ENCODE results near the gene PLEKHA3.
A peak's percentile ranks its signal among the peaks of the same experiment; 100 is the strongest.
"Not testable (repeated sequence)": the region's sequence is repeated elsewhere in the genome, so short reads cannot be mapped to it uniquely, and the experiment has no call there.

Gene PLEKHA3

DNA sequence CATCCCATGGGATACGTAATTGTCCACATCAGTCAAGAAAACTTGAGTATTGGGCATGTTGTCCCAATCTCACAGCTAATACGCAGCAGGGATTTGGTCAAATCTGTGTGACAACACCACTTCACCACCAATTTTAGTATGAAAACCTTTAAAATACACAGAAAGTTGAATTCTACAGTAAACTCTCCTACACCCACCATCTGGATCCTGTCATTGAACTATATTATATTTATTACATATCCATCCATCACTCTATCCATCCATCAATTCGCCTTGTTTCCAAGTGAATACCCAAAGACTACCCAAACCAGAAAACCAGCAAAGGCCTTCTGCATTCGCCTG lies 1.0 kb upstream of the PLEKHA3 start:
- no peak for DNase-seq

DNA sequence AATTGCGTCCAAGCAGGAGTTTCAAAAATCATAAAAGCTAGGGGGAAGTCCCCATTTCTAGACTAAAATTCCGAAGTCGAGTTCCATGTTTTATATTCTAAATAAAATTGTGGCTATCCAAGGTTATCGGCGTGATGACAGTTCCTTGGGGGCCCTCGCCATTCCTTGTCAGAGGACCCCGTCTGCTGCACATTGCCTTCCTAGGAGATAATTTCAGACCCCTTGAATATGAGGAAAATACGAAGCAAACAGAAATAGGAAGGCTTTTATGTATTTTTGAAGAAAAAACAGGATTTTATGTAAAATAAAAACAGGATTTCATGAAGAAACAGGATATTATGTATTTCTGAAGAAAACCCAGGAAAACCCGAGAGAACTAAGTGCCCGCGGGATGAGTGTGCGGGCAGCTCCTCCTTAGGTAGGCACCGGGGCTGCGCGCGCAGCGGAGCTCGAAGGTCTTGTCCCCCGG lies 465 bp upstream of the PLEKHA3 start:
- DNase-seq: no peak

DNA sequence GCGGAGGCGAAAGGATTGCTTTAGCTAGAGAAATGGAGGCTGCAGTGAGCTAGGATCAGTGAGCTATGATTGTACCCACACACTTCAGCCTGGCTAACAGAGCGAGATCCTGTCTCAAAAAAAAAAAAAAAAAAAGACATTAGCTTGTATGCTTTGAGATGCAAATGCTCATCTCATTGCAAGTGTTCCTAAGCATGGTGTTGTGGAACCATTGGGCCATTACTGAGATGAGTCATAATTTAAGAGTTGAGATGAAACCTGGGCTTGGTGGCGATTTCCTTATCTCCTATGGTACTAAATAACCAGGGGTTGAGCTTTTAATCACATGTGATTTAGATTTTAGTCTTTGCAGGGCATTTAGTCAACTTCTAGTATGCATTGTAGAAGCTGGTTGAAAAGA lies 2.2 kb downstream of the PLEKHA3 start:
- no peak for DNase-seq

DNA sequence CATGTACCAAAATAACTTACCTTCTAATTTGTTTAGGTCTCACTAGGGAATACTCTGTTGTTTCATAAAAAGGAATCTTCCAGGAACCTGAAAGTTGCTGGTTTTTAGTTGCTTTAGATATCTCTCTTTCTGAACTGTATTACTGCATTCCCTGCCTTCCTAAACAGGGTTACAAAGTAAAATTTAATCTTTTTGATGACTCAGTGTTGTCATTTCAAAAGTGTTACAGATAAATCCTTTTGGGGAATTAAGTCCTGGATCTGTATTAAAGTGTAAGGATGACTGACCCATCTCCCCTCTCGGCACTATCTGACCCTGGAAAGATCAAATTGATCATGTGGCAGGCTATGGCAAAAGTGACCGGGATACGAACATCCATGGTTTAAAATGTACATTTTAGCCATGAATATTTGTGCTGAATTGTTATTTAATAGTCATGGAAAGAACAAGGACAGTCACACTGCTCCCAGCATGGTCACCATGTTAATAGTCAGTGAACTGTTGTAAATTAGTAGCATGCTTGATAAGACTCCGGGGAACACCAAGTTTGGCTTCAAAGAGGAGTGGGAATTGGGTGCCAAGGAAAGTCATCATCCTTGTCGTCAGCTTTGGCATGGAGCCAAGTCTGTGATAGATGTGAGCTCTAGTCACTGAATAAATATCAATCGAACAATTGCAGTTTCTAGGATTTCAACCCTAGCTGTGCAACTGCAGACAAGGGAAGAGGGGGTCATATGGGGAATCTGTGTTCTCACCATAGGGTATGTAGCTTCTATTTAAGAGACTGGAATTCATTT lies 4.2 kb downstream of the PLEKHA3 start:
- DNase-seq: peak; percentile 21

DNA sequence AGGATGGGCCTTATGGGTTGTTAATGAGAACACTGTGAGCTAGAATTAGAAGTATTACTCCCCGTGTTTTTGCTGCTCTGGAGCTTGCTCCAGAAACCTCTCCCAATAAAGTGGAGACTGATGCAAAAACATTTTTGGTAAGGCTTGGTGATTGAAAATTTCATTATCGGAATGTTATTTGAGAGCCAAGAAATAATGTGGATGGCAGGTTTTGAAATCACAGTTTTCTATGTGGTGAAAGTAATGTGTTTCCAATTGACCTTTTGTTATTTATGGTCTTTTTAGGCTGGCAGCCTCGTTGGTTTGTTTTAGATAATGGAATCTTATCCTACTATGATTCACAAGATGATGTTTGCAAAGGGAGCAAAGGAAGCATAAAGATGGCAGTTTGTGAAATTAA lies 5.1 kb downstream of the PLEKHA3 start:
- DNase-seq: no peak

DNA sequence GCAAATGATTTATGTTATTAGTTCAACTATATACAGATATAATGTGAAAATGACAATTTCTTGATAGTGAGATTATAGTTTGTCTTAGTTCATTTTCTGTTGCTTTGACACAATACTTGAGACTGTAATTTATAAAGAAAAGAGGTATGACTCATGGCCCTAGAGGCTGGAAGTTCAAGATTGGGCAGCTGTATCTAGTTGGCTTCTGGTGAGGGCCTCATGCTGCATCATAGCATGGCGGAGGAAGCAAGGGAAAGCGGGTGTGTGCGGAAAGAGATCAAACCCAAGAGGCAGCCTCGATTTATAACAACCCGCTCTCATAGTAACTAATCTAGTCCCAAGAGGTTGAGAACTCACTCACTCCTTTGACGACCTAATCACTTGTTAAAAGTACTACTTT lies 11.4 kb downstream of the PLEKHA3 start:
- DNase-seq: no peak

DNA sequence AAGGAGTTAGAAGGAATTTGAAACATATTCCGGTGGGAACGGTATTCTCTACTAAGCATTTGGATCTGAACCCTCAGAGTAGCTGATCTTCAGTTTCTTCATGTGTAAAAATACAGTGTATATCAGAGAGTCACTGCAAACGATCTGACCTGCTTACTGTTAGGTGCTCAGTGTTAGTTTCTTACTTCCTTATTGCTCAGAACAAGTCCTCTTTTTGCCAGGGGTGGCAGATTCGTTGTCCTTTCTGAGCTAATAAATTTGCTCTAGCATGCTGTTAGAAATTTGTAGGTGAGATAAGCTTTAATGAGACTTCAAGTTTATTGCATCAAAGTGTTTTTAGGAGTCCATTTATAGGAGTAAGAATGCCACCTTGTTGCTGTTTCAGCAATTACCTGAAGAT lies 15.8 kb downstream of the PLEKHA3 start:
- no peak for DNase-seq

DNA sequence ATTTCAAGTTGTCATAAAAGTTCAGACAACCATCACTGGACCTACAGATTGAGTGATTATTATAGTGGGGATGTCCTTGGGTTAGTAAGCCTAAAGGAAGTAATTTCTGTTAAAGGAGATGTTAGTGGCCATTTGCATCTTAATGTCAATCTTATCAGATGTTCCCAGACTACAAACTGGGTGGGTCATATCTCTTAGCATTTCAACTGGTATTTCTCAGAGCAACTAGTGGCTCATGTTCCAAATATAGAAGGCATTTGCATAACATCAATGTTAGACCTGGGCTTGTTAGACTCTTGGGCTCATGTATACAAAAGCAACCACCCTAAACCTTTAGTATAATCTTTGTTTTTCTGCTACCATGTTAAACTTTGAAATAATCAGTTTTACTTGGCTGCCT lies 17.9 kb downstream of the PLEKHA3 start:
- no peak for DNase-seq

DNA sequence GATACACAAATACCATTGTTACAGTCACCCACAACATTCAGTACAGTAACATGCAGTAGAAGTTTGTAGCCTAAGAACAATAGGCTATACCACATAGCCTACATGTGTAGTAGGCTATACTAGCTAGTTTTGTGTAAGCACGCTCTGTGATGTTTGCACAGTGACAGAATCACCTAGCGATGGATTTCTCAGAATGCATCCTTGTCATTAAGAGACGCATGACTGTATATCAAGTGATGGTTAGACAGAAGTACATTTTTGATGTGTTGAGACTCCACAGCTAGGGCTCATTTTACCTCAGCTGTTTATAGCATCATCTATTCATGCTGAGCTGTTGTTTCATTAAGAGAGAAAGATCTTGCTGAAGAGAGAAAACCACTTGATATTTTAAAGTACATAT lies 19.4 kb downstream of the PLEKHA3 start:
- DNase-seq: no peak

DNA sequence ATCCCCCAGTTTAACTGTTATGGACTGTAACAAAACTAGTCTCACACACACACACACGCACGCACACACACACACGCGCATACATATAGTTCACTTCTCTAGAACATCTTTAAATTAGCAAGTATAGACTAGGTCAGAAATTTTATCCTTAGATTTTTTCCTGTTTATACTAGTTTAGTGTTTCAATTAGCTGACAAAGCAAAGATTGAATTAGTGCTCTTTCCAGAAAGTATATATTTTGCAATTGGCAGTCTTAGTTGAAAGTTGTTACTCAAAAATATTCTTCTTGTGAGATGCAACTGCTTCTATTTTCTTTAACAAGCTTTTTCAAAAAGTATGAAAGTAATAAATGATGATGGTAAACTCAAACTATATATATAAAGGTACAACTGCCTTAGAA lies 22.5 kb downstream of the PLEKHA3 start:
- no peak for DNase-seq

DNA sequence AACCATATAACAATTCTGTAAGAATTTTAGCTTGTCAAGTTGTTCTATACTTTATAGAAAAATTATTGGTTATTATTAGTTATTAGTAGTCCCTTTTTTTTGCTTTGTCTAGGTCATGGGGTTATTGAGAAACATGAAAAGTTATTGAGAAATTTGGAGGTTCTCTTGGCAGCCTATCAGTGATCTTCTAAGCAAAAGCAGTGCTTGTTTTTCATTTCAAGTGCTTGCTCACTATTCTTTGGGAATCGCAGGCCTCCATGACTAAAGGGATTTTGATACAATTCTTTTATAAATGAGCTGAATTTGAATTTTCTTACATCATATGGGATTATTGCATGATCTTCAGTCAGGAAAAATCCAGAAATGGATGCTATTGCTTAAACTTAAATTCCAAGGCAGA lies 25.8 kb downstream of the PLEKHA3 start:
- DNase-seq: no peak

DNA sequence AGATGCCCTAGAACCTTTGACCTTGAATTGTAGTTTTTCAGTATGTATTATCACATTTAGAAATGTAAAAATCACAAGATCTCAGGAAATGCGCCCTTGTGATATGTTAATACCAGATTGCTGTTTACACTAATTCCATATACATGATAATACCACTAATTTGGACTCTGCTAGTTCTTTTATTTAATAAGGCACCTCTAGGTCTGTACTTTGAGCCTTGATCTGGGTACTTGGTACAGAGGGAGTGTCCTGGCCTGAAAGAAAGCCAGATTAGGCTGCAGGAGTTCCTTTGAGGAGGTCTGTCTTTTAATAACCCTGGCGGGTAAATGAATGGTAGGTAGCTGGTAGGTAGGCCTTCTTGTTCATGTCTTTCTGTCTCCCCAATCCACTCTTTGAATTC lies 26.3 kb downstream of the PLEKHA3 start:
- DNase-seq: no peak

DNA sequence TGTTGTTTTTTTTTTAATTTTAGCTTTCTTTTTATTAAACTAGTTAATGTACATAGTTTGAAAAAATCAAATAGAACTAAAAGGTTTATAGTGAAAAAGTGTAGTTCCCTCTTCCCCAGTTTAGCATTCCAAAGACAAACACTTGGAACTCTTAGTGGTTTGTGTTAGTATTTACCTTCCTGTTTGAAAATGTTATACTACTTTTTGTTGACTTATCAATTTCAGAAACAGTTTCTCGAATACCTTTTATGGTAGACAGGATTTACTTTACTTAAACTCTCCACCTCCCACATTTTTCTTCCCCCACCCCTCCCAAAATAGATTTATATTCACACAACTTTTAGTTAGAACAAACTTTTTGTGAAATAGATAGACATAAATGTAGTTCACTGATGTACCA lies 26.7 kb downstream of the PLEKHA3 start:
- DNase-seq: no peak

DNA sequence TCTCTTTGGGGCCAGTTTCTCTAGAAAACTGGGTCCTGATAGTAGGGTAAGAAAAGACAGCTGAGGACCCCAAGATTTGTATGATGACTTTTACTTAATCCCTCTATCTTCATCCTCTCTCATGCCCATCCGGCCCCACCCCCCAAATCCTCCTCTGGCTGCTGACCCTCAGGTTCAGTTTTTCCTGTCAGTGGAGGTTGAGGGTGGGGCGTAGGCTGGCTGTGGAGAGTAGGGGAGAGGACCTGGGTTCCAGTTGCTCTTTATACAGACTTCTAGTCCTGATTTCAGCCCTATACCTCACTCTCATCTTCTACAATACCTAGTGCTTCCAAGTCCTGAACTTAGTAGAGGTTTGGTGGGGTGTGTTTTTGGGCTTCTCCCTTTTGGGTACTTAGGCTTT lies 28.4 kb downstream of the PLEKHA3 start:
- DNase-seq: no peak

DNA sequence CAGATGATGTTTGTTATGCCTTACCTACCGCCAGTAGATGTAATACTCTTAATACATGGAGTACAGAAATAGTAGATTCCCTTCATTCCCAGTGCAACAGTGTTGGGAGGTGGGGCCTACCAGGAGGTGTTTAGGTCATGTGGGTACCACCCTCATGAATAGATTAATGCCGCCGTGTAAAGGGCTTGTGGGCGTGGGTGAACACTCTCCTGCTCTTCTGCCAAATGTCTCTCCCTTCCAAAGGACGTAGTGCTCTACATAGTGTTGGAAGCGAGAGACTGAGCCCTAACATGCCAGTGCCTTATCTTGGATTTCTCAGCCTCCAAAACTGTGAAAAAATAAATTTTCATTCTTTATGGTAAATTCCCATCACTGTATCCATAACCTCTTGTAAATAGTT lies 30.1 kb downstream of the PLEKHA3 start:
- DNase-seq: no peak

DNA sequence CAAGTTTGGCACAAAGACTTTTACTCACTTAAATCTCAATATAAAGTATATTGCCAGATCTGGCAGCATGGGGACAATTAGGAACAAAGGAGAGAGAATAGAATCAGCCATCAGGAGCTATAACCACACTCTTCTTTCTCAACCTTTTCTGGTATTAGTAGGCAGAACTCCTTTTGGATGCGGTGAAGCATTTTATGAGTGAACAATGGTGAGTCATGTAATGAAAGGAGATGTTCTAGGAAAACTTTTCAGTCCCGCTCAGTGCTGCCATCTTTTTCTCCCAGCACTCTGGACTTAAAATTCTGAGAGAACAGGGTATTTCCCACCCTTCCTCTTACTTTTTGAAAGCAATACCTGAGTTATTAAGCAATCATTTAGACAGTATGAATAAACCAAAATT lies 32.2 kb downstream of the PLEKHA3 start:
- DNase-seq: peak; percentile 15

DNA sequence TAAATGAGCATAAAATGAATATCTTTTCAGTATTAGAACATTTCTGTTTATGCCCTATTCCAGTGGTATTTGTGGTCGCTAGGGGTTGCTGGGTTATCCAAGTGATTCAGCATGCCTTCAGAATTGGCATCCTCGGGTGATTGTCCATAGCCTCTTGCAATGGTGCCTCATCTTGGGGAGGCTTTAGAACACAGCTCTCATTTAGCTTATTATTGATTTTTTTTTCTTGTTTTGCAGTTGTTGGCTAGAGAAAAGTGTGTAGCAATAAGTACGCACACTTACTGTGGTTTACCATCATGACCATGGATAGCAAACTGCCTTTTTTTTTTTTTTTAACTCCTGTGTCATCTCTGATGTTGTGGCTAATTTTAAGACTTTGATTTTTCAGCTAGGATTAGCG lies 33.6 kb downstream of the PLEKHA3 start:
- peak; percentile 4 for DNase-seq

DNA sequence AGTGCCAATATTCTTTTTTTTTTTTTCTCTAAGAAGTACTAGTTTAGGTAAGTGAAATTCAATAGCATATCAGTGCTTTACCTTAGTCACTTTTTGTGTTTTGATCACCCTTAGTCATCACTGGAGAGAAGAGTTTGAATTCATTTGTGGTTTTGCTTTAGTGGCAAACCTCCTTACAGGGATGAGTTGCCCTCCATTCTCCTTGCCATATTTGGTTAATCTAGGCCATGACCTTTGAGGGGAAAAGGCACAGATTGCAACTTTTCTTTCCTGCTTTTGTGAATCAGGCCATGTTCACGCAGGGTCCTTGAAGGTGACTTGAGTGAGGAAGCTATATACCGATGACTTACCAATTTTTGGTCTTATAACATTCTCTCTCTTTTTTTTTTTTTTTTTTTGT lies 34.4 kb downstream of the PLEKHA3 start:
- DNase-seq: peak; percentile 63

DNA sequence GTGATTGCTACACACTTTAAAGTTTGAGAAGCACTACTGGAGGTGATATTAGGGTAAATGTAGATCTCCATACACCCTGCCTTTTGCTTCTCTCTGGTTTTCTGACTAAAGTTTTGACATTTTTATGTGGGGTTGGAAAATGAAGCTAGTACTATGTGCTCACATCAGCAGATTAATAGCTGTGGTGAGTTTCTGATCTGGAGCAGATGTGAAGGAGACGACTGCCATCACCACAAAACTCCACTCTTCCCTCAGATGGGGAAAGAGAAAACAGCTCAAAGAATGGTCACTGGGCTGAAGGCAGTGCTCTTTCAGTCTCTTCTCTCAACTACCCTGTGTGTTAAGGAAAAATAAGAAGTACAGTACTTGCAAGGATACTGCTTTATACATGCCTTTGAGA lies 37.2 kb downstream of the PLEKHA3 start:
- peak; percentile 56 for DNase-seq

DNA sequence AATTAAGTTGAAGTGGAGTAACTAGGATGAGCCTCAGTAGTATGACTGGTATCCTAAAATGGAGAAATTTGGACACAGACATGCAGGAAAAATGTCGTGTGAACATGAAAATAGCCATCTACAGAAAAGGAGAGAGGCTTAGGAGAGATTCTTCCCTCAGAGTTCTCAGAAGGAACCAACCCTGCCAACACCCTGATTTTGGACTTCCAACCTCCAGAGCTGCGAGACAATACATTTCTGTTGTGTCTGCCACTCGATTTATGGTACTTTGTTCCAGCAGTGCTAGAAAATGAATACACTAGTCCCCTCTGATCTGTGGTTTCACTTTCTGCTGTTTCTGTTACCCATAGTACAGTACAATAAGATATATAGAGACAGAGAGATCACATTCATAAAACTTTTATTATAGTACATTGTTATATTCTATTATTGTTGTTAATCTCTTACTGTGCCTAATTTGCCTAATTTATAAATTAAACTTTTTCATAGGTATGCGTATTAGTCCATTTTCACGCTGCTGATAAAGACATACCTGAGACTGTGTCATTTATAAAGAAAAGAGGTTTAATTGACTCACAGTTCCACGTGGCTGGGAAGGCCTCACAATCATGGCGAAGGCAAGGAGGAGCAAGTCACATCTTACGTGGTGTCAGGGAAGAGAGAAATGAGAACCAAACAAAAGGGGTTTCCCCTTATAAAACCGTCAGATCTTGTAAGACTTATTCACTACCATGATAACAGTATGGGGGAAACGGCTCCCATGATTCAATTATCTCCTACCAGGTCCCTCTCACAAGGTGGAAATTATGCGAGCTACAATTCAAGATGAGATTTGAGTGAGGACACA lies 41.3 kb downstream of the PLEKHA3 start:
- no peak for DNase-seq

DNA sequence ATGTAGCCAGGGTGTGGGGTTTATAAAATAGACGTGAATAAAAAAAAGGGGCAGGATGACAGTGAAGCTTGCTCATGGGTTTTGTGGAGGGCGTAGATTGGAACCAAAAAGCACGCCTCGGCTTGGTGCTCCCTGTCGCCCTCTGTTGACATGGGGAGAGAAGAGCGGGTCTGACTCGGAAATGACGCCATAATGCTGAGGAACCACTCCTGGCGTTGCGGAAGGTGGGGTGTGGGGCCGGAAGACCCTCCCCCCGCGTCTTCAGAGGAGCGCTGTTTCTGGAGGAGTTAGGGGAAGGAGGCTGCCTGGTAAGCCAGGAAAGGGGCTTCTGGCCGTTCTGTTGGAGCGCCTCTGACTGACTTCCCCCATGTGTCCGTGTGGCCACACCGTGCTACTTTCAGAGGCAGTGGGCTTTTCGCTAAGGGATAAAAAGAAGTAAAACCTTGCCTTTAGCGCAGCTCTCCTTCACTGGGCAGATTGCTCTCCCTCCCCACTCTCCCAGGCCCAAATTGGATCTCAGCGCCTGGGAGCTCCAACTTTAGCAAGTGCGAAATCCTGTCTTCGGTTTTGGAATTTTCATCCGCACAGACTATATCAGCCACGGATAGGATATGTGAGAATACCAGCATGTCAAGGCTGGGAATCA lies 42.8 kb downstream of the PLEKHA3 start:
- DNase-seq: peak; percentile 85

DNA sequence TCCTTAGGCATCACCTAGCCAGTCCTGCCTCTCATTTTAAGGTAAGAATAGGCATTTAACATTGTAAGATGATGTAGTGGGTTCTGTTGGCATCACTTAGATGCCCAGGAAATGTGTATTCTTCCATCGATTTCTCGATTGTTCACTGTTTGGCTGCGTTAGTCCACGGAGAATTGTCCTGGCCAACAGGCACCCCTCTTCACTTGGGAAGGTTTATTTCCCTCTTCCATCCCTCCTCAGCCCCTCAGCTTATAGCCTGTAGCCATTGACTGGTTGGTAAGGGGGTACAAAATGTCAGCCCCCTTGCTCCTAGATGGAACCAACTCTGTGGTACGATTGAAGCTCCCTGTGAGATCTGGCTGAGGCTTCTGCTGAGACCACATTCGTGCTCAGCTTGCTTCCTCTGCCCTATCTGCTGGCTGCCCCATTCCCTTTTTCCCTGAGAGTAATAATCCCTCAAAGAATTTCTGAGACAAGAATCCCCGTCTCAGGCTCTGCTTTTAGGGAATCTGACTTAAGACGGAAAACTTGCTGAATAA lies 43.4 kb downstream of the PLEKHA3 start:
- DNase-seq: peak; percentile 4

DNA sequence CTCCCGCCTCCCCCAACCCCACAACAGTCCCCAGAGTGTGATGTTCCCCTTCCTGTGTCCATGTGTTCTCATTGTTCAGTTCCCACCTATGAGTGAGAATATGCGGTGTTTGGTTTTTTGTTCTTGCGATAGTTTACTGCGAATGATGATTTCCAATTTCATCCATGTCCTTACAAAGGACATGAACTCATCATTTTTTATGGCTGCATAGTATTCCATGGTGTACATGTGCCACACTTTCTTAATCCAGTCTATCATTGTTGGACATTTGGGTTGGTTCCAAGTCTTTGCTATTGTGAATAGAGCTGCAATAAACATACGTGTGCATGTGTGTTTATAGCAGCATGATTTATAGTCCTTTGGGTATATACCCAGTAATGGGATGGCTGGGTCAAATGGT lies 44.8 kb downstream of the PLEKHA3 start:
- not testable (repeated sequence) for DNase-seq
